Stimulated activated CD8-positive, alpha-beta memory T cell treated with anti-CD3 and anti-CD28 coated beads, Interleukin-4, amount 100 ng/mL, for 4 hours (primary cell): ENCODE data around the gene KCNG2.

Experiments
- DNase-seq, 2 donors: peaks; one replicate each; pipeline ENCODE4 v3.0.0-alpha.2; 2020; ENCODE audit warnings: low read depth in 2 of 2, low spot score in 1 of 2

The KCNG2 gene

DNA sequence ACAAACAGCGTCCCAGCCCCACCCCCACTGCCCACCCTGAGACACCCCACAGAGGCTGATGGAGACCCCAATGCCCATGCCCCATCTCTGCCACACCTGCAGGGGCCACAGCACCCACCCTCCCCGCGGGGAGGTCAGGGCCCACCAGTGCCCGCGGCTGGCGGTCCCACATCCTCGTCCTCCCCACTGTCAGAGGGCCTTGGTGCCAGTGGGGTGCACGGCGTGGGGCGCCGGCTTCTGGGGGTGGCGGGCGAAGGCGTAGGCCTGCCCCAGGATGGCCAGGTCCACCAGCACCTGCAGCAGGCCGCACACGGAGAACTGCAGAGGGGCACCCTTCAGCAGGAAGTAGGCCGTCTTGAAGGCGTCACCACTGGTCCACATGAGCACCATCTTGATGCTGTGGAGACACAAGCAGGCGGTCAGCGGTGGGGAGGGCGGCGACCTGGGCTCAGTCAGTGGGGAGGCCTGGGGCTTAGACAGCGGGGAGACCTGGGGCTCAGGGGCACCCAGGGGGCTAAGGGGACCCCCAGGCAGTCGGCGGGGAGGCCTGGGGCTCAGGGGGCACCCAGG is 106.1 kb downstream of the KCNG2 start:
- no peak for DNase-seq

DNA sequence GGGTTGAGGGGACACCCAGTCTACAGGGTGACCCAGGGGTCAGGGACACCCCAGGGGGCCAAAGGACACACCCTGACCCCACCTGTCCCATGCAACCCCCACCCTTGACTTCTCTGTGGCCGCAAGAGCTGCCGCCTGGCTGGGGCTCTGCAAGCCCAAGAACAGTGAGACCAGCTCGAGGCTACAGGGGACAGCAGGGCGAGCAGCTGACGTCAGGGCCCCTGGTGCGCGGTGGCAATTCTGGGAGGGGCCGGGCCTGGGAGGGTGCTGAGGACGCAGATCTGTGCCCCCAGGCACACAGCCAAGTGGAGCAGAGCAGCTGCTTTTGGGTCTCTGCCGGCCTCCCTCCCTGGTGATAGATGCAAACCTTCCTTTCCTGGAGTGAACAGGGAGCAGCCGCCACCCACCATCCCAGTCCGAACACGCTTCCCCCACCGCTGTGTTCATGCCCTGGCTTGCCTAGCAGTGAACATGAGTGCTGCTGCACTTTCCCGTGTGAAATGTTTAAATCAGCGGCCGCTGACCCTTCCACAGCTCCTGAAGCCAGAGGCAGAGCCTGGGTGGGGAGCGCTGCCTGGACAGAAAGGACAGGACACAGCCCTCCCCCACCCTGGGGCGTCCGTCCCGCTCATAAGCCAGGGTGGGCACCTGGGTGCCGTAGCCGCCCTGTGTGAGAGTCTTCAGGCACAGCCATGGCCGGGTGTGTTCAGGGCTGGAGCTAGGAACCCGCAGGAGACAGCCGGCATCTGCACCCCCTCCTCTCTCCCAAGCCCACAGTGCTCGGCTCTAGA is 106.8 kb downstream of the KCNG2 start:
- no peak for DNase-seq

DNA sequence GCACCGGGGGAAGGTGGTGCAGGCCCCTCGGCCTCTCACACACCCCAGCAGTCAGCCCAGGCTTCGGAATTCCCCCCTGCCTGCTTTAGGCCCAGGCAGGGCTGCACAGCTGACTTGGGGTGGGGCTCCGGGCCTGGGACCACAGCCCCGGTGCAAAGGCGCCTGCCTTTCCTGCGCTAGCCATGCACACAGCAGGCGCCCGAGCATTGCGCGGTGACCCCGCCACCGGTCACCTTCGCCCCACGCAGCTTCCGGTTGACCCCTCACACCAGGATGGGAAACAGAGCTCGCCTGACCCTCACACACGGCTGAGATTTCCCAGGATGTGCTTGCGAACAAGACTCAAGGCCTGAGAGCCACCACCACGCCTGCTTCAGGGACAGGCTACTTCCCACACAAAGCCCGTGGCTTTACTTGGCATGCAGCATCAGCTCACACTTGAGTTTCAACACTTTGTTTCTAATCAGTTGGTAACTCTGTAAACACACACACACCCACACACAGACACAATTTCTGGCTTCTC is 107.7 kb downstream of the KCNG2 start:
- DNase-seq = no peak

DNA sequence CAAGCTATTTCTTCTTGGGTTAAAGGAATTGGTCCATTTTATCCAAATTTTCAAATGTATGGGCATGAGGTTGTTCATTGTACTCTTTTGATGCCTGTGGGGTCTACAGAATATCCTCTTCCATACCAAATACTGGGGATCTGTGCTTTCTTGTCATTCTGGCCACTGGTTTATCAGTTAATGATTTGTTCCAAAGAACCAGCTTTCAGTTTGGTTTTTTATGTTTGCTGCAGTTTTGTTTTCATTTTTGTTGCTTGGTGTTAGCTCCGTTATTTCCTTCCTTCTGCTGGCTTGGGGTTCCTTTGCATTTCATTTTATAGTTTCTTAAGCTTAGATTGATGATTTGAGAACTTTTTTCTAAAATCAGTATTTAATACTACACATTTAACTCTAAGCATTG is 108.3 kb downstream of the KCNG2 start:
- no peak for DNase-seq

DNA sequence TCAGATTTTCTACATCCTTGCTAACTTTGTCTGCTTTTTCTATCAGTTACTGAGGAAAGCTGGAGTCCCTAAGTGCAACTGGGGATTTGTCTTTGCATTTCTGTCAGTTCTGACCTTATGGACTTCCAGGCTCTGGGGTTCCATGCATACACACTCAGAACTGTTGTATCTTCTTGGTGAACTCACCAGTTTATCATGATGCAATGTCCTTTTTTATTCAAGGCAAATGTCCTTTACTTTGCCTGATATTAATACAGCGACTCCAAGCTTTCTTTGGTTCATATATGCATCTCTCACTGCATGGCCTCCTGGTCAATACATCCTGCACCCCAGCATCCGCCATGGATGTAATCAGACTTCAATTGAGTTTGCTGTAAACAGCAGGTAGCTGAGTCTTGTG is 109.0 kb downstream of the KCNG2 start:
- DNase-seq = no peak

DNA sequence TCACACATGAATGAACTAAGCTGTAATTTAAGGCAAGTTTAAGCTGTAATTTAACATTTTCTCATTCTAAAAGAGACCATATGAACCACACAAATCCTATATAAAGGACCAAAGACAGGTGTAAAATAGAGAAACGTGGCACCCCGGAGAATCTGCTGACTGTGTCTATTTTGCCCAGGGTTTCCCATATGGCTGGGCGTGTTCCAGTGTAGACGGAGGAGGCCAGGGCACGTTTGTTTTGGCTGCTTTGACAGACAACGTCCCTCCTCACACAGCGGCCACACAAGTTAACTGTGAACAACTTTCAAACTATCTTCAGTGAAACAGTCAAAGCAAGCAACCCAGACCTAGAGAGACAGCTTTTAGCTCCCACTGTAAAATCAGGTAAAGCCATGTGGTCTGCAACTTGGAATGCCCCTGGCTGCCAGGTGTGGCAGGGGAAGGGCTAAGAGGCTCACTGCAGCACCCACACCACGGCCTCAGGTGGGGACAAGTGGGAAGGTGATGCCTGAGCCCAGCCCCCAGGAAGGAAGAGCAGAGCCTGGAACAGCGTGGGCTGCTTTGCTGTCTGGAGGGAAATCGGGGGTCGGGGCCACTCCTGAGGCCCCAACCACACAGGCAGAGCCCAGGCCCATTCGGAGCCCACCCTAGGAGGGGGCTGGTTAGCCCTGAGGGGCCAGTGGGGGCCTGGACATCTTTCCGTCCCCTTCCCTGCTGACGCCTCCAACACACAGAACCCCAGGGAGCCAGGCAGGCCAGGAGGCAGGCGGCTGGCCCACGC is 113.0 kb downstream of the KCNG2 start:
- no peak for DNase-seq

DNA sequence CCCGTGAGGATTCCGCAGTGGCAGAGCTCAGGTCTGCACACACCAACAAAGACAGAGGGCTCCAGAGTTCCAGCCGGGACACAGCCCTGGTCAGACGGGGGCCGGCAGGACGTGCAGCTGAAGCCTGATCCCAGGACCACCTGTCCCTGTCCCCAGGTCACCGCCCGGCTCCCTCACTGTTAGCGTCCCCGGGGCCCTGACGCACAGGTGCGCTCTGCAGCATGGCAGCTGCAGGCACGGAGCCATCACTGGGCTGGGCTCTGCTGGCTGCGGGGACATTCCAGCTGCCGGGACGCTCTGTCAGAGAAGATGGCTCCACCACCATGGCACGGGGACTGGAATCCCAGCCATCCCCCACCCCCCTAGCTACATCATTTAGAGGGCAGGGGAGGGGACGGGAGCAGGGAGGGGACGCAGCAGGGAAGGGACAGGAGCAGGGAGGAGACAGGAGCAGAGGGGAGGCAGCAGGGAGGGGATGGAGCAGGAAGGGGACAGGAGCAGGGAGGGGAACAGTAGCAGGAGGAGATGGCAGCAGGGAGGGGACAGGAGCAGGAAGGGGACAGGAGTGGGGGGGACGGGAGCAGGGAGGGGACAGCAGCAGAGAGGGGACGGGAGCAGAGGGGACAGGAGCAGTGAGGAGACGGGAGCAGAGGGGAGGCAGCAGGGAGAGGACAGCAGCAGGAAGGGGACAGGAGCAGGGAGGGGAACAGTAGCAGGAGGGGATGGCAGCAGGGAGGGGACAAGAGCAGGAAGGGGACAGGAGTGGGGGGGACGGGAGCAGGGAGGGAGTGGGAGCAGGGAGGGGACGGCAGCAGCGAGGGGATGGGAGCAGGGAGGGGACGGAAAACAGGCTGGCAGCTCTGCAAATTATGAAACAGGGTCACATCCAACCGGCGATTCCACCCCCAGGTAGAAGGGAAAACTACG is 113.9 kb downstream of the KCNG2 start:
- no peak for DNase-seq

DNA sequence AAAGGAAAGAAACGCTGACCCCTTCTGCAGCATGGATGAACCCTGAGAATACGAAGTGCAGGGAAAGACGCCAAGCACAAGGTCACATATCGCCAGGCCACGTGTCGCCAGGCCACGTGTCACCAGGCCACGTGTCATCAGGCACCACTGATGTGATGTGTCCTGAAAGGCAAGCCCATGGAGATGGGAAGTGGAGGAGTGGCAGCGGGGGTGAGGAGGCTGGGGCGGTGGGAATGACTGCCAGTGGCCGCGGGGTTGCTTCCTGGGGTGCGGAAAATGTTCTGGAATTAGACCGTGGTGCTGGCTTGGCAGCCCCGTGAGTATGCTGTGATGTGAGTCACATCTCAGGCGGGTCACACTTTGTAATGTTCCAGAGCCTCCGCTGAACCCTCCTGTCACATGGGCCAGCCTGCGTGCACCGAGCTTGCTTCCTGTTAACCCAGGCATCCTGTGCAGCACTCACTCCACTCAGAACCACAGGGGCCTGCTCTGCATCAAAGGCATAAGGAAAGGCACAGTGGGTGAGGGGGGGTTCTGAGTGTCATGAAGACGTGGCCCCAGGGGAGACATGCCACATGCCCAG is 114.8 kb downstream of the KCNG2 start:
- DNase-seq = peak; percentile 10 to 11

DNA sequence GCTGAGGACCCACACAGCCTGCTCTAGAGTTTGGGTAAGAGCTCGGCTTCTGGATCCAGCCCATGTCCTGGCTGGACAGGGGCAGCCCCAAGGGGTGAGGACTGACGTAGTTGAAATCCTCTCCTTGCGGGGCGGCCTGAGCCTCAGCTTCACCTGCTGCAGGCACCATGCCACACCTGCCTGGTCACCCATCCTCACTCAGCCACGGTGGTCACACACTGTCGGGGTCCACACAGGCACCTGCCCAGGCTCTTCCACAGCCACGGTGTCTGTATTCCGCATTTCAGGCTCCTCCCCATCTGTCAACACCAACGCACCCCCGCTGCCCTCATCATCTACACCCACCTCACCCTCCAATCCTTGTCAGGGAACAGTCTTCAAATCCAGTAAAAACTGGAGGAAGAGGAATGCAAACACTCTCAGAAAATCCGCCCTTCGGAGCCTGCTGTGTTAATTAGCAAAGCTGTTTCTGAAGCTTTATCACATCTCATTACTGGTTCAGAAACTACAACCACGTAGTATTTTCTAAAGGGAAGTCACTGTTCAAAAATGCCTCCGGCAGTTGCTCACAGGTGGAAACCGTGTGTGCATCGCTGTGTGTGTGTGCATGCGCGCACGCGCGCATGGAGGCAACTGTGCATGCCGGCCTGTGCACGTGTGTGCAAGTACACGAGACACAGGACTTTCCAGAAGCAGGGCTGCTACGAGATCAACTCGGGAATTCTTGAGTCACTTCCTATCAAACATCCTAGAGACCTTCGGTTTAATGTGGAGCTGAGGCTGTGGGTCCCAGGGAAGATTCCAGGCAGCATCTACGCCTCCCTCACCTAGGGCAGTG is 115.5 kb downstream of the KCNG2 start:
- no peak for DNase-seq

DNA sequence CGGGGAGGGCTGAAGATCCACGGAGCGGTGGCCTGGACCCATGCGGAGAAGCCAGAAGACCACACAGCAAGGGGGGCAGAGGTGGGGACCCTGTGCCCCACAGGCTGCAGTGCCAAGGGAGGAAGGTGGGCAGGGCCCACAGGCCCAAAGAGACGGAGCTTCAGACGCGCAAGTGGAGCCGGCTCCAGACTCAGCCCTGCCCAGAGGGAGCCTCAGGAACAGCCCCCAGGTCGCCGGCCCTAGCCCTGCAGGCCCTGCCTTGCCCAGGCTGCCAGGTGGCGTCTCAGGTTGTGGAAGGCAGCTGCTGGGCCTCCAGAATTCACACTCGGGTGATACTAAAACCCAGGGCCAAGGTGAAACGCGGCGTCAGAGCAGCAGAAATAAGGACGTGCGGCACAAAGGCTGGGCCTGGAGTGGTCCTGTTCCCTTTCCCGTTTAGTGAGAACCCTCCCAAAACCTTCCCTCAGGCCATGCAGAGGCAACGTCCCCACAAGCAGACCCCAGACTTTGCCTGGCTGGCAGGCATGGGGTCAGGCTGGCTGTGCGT is 116.9 kb downstream of the KCNG2 start:
- no peak for DNase-seq

DNA sequence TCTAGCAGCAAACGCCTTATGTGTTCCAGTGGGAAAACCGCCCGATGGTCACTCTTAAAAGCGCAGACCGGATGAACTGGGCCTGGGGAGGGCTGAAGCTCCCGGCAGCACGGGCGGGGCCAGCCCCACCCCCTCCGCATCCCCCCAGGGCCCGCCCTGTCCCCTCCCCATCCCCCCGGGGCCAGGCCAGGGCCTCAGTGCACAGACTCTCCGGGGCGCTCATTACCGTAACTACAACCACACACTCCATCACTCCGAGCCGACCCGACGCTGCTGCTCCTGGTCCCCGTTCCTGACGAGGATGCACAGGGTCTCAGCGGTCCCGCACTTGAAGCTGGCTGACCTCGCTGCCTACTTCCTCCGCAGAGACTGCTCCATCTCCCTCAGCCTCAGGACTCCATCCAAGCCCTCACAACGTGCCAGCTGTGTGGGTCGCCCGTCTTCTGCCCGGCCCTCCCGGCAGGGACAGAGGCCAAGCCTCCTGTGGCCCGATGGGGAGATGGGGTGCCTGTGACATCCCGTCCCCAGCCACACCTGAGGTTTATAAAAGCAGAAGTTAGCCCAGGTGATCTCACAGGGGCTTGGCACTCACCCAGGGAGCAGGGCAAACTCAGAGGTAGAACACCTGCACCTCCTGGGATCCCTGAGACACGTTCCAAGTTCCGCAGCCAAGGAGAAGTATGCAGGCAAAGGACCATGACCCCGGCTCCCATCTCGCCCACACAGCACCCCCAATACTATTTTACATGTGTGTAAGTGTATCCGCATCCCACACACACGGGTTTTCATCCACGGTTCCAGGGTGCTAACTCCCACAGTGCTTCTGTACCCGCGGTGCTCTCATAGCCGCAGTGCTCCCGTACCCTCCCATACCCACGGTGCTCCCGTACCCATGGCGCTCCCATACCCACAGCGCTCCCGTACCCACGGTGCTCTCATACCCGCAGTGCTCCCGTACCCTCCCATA is 117.7 kb downstream of the KCNG2 start:
- no peak for DNase-seq

DNA sequence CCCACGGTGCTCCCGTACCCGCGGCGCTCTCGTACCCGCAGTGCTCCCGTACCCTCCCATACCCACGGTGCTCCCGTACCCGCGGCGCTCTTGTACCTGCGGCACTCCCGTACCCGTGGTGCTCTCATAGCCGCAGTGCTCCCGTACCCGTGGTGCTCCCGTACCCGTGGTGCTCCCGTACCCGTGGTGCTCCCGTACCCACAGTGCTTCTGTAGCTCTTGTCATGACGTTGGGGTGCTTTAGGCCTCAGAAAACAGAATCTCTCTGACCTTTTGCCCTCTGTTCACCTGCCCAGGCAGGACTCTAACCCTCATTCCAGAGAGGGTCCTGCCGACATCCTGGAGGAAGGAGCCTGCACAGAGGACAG is 118.4 kb downstream of the KCNG2 start:
- DNase-seq = no peak

DNA sequence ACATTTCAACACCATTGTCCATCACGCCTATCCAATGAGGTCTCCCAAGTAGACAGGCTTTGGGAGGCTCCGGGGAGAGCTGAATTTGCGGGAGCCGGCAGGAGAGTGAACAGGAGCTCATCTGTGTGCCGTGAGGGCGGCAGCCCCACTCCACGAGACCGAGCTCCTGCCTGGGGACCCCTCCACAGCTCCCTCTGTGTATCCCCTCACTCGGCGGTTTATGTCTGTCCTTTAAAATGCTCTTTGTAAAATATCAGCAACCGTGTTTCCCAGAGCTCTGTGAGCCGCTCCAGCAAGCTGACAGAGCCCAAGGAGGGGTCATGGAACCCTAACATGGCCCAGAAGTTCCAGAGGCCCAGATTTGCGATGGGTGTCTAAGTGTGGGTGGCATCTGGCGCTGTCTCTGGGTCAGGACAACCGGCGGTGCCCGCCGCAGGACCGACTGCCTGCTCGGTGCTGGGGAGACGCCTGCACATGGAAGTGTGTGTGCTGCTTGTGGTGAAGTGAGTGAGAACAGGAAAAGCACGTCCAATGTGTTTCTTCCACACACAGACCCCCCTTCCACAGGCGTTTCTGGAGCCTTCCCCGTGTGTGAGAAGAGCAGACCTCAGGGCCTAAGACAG is 118.9 kb downstream of the KCNG2 start:
- DNase-seq = no peak

DNA sequence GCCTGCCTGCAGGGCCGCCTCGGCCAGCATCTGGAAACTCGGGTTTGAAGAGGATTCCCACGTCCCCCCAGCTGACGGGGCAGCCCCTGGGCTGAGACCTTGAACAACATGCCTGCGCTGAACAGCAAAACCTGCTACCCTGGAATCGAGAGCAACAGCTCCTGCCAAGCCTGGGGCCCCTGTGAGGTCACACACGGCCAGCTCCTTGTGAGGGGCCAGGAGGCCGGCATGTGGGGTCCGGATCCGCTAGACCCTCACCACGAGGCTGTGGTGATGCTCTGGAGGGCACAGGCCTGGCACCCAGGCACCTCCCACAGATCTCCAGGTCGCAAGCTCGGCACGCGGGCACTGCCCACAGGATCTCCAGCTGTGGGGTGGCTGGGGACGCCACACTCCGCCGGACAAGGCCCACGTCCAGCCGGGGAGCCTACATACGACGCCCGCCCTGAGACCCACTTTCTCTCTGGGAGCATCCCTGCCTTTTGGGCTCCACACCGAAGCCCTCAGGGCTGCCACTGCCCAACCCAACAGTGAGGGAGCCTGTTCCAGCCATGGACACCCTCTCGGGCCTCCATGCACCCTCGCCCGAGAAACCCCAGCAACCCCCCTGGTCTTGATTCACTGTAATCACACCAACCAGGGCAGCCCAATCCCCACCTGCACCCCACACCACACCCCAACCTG is 119.6 kb downstream of the KCNG2 start:
- DNase-seq = no peak

DNA sequence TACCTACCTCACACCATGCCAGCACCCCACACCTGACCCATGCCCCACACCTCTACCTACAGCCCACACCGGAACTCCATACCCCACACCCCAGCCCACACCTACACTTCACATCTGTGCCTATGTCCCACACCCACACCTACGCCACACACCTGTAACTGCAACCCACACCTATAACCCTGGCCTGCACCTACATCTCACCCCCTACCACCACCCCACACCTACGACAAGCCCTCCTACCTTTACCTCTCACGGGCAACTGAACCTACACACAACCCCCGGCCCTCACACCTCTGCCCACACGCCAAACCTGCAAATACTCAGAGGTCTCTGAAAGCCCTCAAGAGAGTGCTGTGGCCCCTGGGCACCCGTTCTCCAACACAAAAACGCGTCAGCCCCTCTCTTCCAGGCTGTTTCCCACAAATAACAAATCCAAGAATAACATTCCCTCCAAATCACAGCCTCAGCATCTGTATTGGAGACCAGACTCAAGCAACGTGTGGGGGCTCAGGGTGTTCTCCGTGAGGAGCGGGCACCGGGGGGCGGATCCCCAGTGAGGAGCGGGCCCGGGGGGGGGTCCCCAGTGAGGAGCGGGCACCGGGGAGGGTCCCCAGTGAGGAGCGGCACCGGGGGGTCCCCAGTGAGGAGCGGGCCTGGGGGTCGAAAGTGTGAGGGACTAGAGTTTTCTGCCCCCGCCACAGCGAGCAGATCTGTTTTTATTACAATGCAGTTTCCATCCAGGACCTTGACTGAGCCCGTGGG is 120.3 kb downstream of the KCNG2 start:
- DNase-seq = no peak

DNA sequence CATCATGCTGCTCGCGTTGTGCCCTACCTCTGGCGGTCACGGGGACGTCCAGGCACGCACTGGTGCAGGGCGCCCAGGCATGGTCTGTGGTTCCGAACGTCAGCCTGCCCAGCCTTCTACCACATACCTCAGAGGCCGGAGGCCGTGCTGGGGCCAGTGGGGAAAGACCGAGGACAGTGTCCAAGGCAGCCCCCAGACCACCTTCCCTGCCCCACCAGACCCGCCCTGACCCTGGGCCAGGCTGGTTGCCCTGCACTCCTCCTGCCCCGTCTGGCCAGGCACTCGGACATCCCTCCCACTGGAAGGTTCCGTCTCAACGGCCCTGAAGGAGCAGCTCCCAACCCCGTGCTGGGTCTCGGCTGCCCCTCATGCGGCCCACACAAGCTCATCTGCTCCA is 120.9 kb downstream of the KCNG2 start:
- DNase-seq = no peak

DNA sequence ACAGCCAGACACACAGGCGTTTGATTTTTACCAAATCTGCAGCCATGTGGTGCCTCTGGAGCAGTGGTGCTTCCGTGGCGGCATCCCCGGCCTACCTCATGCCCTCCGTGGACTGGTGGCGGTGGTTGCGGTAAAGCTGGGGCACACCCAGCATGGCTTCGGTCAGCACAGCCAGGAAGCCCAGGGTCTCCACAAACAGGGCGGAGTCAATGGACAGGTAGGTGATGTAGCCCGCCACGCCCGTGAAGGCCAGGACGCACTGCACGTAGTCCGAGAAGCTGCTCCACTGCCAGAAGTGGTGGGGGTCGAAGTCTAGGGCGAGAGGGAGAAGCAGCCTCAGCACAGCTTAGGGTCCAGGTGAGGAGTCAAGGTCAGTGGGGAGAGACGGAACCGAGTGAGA is 121.4 kb downstream of the KCNG2 start:
- DNase-seq = no peak
